Body of pancreas (tissue), 4 donors: ENCODE results near the gene TIMM22. TPM values are rescaled to one million over a fixed set of nuclear protein-coding genes. Genes with fewer than 3 reads are reported as not detected.
A peak's percentile ranks its signal among the peaks of the same experiment; 100 is the strongest.

Experiments
- ATAC-seq: fragments of 150-250 bp; one replicate; pipeline ENCODE4 v1.9.1; 2016
- DNase-seq, 4 donors: peaks; one replicate each; pipeline ENCODE4 v3.0.0-alpha.2; 2019
- H3K27ac ChIP-seq, 4 donors: fragments of 200-600 bp; sonication (generic); 1 replicate in 3 of 4; 2 replicates in 1 of 4; pipeline versions ENCODE4 v1.5.1 to v1.6.1; 2016 to 2019; ENCODE audit warnings: mild to moderate bottlenecking in 1 of 4, mixed read lengths in 1 of 4, moderate library complexity in 1 of 4
- H3K27me3 ChIP-seq, 2 donors: fragments of 200-600 bp; sonication (generic); one replicate each; pipeline ENCODE4 v1.6.0; 2016; ENCODE audit warnings: mild to moderate bottlenecking in 1 of 2
- H3K36me3 ChIP-seq, 2 donors: fragments of 200-600 bp; sonication (generic); replicated peaks in 1 of 2; 2 replicates each; pipeline ENCODE4 v1.5.1; 2016; ENCODE audit warnings: low read depth in 2 of 2; ENCODE audit not compliant: insufficient read depth in 1 of 2
- H3K4me1 ChIP-seq: fragments of 200-600 bp; sonication (generic); one replicate; pipeline ENCODE4 v1.6.0; 2016
- H3K4me3 ChIP-seq, 2 donors: fragments of 200-600 bp; sonication (generic); 1 replicate in 1 of 2; 2 replicates in 1 of 2; pipeline ENCODE4 v1.5.1; 2016 to 2019
- H3K9me3 ChIP-seq, 3 donors: fragments of 200-600 bp; sonication (generic); 1 replicate in 2 of 3; 2 replicates in 1 of 3; pipeline ENCODE4 v1.5.1; 2016
- POLR2A ChIP-seq, 3 donors: fragments of 450-650 bp; IDR thresholded peaks; one replicate each; pipeline ENCODE4 v1.6.1; 2016; ENCODE audit warnings: antibody characterized with exemption in 3 of 3, mild to moderate bottlenecking in 2 of 3
- WGBS, 2 donors: methylation state at CpG; one replicate each; pipeline ENCODE4 v1.1.5; 2017; 5-methylcytosine and 5-hydroxymethylcytosine counted together
- intact Hi-C: fragments of 100-400 bp; cut with DNase I; formaldehyde crosslinking; loops from one replicate; pipeline ENCODE4 v1.15.1; 2023
- total RNA-seq, 2 donors: library from RNA; depleted of rRNA; stranded (reverse); fragments of >200 nt; gene quantifications; one replicate each; pipeline ENCODE4 v1.1.0, GENCODE V29; 2016
- TF ChIP-seq, protein P1 (sequence below), 7 experiments: fragments of 450-650 bp in 4 of 7; fragments of 200-600 bp in 3 of 7; sonication (generic) in 3 of 7; IDR thresholded peaks; one replicate each; pipeline ENCODE4 v1.5.1; 2016 to 2019; ENCODE audit warnings: antibody characterized with exemption in 7 of 7

TIMM22 gene
- total RNA-seq, 2 donors from 2014 or later: 4.3 to 9.3 TPM

DNA sequence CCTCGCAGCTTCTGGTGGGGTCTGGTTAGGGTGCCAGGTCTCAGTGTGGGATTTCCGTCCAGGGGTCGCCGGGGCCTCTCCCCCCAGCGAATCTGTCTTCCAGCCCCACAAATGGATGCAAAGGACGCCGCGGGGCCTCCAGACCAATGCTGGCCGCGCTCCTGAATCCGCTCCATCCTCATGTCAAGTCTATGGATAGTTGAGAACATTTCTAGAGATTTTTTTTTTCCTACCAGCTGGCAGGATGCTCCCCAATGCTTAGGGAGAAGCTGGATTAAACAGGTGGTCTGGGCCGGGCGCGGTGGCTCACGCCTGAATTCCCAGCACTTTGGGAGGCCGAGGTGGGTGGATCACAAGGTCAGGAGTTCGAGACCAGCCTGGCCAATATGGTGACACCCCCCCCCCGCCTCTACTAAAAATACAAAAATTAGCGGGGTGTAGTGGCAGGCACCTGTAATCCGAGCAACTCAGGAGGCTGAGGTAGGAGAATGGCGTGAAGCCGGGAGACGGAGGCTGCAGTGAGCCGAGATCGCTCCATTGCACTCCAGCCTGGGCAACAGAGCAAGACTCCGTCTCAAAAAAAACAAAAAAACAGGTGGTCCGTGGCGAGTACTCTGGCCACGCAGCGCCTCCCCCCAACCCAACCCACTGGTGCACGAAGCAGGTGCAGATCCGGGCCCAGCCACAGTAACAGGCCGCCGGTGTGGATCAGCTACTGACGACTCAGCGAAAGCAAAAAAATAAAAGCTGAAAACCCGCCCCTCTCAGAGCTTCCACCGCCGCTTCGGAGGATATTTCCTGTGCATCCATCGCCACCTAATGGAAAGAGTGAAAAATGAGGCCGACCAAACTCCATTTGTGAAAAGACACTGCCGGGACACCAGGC is 16.3 kb upstream of the TIMM22 start:
- peak; percentile 72 for ATAC-seq
- Histone ChIP-seq H3K27ac (peak overlapping the region; percentile 66 to 91 (median 87)), H3K4me1 (peaks cover 25% of the 10 kb centered on the region), H3K36me3 (no peaks in the 10 kb centered on the region), H3K27me3 (no peaks in the 10 kb centered on the region), H3K9me3 (no peaks in the 10 kb centered on the region), H3K4me3 (peak overlapping the region in 1 of 2 donors; percentile 26)
- peak; percentile 83 to 90 (median 88) for DNase-seq
- intact Hi-C loops: no loop called here
- WGBS, 2 donors: 29 to 32% methylated on average over 33 of the region's 43 CpGs
- TF ChIP-seq, protein P1, sequence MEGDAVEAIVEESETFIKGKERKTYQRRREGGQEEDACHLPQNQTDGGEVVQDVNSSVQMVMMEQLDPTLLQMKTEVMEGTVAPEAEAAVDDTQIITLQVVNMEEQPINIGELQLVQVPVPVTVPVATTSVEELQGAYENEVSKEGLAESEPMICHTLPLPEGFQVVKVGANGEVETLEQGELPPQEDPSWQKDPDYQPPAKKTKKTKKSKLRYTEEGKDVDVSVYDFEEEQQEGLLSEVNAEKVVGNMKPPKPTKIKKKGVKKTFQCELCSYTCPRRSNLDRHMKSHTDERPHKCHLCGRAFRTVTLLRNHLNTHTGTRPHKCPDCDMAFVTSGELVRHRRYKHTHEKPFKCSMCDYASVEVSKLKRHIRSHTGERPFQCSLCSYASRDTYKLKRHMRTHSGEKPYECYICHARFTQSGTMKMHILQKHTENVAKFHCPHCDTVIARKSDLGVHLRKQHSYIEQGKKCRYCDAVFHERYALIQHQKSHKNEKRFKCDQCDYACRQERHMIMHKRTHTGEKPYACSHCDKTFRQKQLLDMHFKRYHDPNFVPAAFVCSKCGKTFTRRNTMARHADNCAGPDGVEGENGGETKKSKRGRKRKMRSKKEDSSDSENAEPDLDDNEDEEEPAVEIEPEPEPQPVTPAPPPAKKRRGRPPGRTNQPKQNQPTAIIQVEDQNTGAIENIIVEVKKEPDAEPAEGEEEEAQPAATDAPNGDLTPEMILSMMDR (IDR thresholded peaks at IDR 0.05): peak; percentile 41 to 93 (median 92)
- TF ChIP-seq POLR2A (IDR thresholded peaks at IDR 0.05): peak in 1 of 3 donors; percentile 44

DNA sequence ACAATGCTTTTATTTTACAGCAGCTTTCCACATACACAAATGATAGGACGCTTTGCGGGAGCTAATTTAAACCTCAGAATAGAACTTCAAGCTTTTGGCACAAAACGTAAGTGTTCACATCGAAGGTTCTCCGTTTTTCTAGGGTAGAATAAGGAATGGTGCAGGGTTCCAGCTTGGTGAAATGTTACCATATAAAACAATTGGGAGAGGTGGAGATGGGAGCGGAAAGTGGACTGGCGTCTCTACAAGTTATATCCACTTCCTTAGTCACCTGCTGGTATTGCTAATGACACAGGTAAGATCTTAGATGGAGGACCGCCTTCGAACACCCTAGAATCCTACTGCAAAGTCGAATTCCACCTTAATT is 15.7 kb upstream of the TIMM22 start:
- Histone ChIP-seq H3K4me3 (no peak overlapping the region), H3K27ac (peak overlapping the region in 2 of 4 donors; percentile 84 to 90), H3K27me3 (no peaks in the 10 kb centered on the region), H3K4me1 (peaks cover 20% of the 10 kb centered on the region), H3K36me3 (no peaks in the 10 kb centered on the region), H3K9me3 (no peaks in the 10 kb centered on the region)
- DNase-seq: no peak
- intact Hi-C loops: no loop called here
- no peak for ATAC-seq
- WGBS, 2 donors: 35 to 36% methylated on average over 10 of the region's 10 CpGs
- TF ChIP-seq, protein P1 (IDR thresholded peaks at IDR 0.05): no peak
- no peak for TF ChIP-seq POLR2A (IDR thresholded peaks at IDR 0.05)

DNA sequence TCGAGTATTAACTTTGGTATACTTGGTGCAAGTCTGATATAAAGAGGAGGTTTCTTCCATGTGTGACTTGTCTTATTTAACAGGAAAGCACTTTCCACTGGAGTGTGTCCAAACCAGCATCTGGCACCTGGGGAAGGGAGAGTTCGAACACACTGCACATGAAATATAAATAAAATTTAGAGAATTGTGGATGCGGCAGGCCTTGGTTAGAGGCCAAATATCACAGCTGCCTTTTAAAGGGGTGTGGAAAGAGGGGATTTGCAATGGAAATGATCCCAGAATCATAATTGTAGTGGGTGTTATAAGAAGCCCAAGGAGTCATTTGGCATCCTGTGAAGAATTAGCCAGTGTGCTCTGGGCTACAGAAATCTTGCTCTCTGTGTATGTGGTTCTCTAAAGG is 13.0 kb upstream of the TIMM22 start:
- ATAC-seq: no peak
- Histone ChIP-seq H3K4me3 (no peak overlapping the region), H3K27me3 (no peaks in the 10 kb centered on the region), H3K36me3 (no peaks in the 10 kb centered on the region), H3K4me1 (peaks cover 9% of the 10 kb centered on the region), H3K9me3 (no peaks in the 10 kb centered on the region), H3K27ac (no peak overlapping the region)
- TF ChIP-seq, protein P1 (IDR thresholded peaks at IDR 0.05): no peak
- TF ChIP-seq POLR2A (IDR thresholded peaks at IDR 0.05): no peak
- 54% methylated on average over 3 of the region's 3 CpGs for WGBS, 2 donors
- no peak for DNase-seq
- intact Hi-C loops: no loop called here

DNA sequence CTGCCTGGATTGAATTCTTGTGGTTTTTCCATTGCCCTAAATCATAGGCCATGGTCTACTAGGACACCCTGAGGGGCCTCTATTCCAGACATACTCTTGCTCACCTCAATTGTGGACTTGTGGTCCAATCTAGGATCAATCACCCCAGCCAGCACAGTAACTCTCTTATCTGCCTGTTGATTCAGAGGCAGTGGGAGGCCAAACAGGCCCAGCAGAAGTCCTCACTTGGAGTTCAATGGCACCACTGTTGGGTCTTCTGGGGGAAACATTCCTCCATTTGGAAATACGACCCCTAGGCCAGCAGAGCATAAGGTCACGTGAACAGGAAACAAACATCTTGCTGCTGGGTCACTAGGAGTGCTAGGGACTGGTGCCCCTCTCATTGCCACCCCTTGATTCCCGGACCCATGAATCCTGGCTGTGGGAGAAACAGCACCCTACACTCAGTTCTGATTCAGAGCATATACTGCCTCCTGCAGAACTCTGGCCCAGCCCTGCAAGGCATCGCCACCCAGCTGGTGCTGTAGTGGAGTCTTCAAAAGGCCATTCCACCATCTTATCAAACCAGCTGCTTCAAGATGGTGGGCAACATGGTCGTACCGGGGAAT is 10.5 kb upstream of the TIMM22 start:
- H3K4me1 ChIP-seq: no peaks in the 10 kb centered on the region
- no peaks in the 10 kb centered on the region for H3K9me3 ChIP-seq
- WGBS, 2 donors: 79 to 86% methylated on average over 6 of the region's 6 CpGs
- no peaks in the 10 kb centered on the region for H3K36me3 ChIP-seq
- no peak overlapping the region for H3K4me3 ChIP-seq
- DNase-seq (no peak), ATAC-seq (no peak)
- no peaks in the 10 kb centered on the region for H3K27me3 ChIP-seq
- intact Hi-C loops: loop anchor here (5.0 kb wide), 1 partner anchor 184 kb away; no protein-coding TSS in a partner anchor
- H3K27ac ChIP-seq: no peak overlapping the region
- no peak for TF ChIP-seq POLR2A (IDR thresholded peaks at IDR 0.05)
- TF ChIP-seq, protein P1 (IDR thresholded peaks at IDR 0.05): no peak
